SH-SY5Y (cell line): Measurements from ENCODE around the gene AGBL1.

Experiments used
- GATA2 ChIP-seq: IDR thresholded peaks from 2 replicates; pipeline ENCODE4 v1.6.1; 2011; ENCODE audit warnings: mild to moderate bottlenecking, low read depth, low read length
- GATA3 ChIP-seq: IDR thresholded peaks from 2 replicates; pipeline ENCODE4 v1.6.1; 2011; ENCODE audit warnings: low read depth, mild to moderate bottlenecking, low read length, moderate library complexity

GRCh38 chr15:86877171-86877631 lies 797.5 kb downstream of the AGBL1 start:
- no peak for TF ChIP-seq GATA2
- no peak for TF ChIP-seq GATA3
